Measurements from ENCODE around the gene QSOX2. TPM values are rescaled to one million over a fixed set of nuclear protein-coding genes. Genes with fewer than 3 reads are reported as not detected.

Gene QSOX2
- total RNA-seq, 2 donors from 2014 or later: 7.2 to 13.5 TPM

- H3K27me3 ChIP-seq (replicated peaks; ENCODE audit: insufficient read depth): no peaks in the 10 kb centered on the region
- H3K9me3 ChIP-seq: no peaks in the 10 kb centered on the region
- ATAC-seq (ENCODE audit: insufficient number of reproducible peaks, low FRiP score, low read depth): no peak
- no peaks in the 10 kb centered on the region for H3K36me3 ChIP-seq
- no peak overlapping the region for H3K27ac ChIP-seq
- TF ChIP-seq CTCF (IDR thresholded peaks at IDR 0.05): no peak
- H3K4me3 ChIP-seq: no peak overlapping the region
- no peaks in the 10 kb centered on the region for H3K4me1 ChIP-seq (ENCODE audit: control insufficient read depth in 1 of 2, low read depth in 2 of 2)
- no peak for DNase-seq (ENCODE audit: low spot score)
These were observed 10.6 kb upstream of the QSOX2 start for GRCh38 chr9:136255896-136256890.

- H3K27me3 ChIP-seq (replicated peaks; ENCODE audit: insufficient read depth): no peaks in the 10 kb centered on the region
- DNase-seq (ENCODE audit: low spot score) (no peak), ATAC-seq (ENCODE audit: insufficient number of reproducible peaks, low FRiP score, low read depth) (no peak)
- H3K27ac ChIP-seq: no peak overlapping the region
- no peaks in the 10 kb centered on the region for H3K9me3 ChIP-seq
- no peak overlapping the region for H3K4me3 ChIP-seq
- H3K4me1 ChIP-seq (ENCODE audit: control insufficient read depth in 1 of 2, low read depth in 2 of 2): no peaks in the 10 kb centered on the region
- no peaks in the 10 kb centered on the region for H3K36me3 ChIP-seq
- no peak for TF ChIP-seq CTCF (IDR thresholded peaks at IDR 0.05)
These were observed 9.5 kb upstream of the QSOX2 start for GRCh38 chr9:136255166-136255538.

- Histone ChIP-seq H3K27ac (no peak overlapping the region), H3K4me1 (ENCODE audit: control insufficient read depth in 1 of 2, low read depth in 2 of 2) (no peaks in the 10 kb centered on the region), H3K36me3 (no peaks in the 10 kb centered on the region), H3K9me3 (no peaks in the 10 kb centered on the region), H3K27me3 (replicated peaks; ENCODE audit: insufficient read depth) (no peaks in the 10 kb centered on the region), H3K4me3 (no peak overlapping the region)
- ATAC-seq (ENCODE audit: insufficient number of reproducible peaks, low FRiP score, low read depth) (no peak), DNase-seq (ENCODE audit: low spot score) (no peak)
- no peak for TF ChIP-seq CTCF (IDR thresholded peaks at IDR 0.05)
These were observed 9.0 kb upstream of the QSOX2 start for GRCh38 chr9:136254381-136255165.

GRCh38 chr9:136253246-136254130, 7.9 kb upstream of the QSOX2 start:
- H3K9me3 ChIP-seq: no peaks in the 10 kb centered on the region
- ATAC-seq (ENCODE audit: insufficient number of reproducible peaks, low FRiP score, low read depth) (no peak), DNase-seq (ENCODE audit: low spot score) (no peak)
- H3K27ac ChIP-seq: no peak overlapping the region
- no peaks in the 10 kb centered on the region for H3K27me3 ChIP-seq (replicated peaks; ENCODE audit: insufficient read depth)
- TF ChIP-seq CTCF (IDR thresholded peaks at IDR 0.05): no peak
- H3K4me3 ChIP-seq: no peak overlapping the region
- H3K36me3 ChIP-seq: no peaks in the 10 kb centered on the region
- H3K4me1 ChIP-seq (ENCODE audit: control insufficient read depth in 1 of 2, low read depth in 2 of 2): no peaks in the 10 kb centered on the region
